GM21390 (cell line): ENCODE data around the gene CWC22.
"Not testable (repeated sequence)": the region's sequence is repeated elsewhere in the genome, so short reads cannot be mapped to it uniquely, and the experiment has no call there.

ENCODE experiments used
- ATAC-seq: cut with Tn5 transposase; IDR thresholded peaks from one replicate; pipeline ENCODE4 v1.9.1; 2021; ENCODE audit not compliant: unreplicated experiment

The CWC22 gene

GRCh38 chr2:179952658-179953057 is 54.4 kb downstream of the CWC22 start:
- peak; percentile 54 for ATAC-seq

GRCh38 chr2:179951680-179952079 is 55.4 kb downstream of the CWC22 start:
- peak; percentile 70 for ATAC-seq

GRCh38 chr2:179950391-179950790 is 56.7 kb downstream of the CWC22 start:
- ATAC-seq, result no peak

- no peak for ATAC-seq
Observed at GRCh38 chr2:179949438-179949837, 57.7 kb downstream of the CWC22 start.

- ATAC-seq, result no peak
Observed at GRCh38 chr2:179948058-179948457, 59.0 kb downstream of the CWC22 start.

- ATAC-seq, result no peak
Observed at GRCh38 chr2:179946810-179947615, 60.1 kb downstream of the CWC22 start.

- ATAC-seq, result no peak
Observed at GRCh38 chr2:179946346-179946745, 60.8 kb downstream of the CWC22 start.

- no peak for ATAC-seq
Observed at GRCh38 chr2:179939259-179939658, 67.8 kb downstream of the CWC22 start.

GRCh38 chr2:179938026-179938425 is 69.1 kb downstream of the CWC22 start:
- peak; percentile 54 for ATAC-seq

- ATAC-seq, result no peak
Observed at GRCh38 chr2:179936654-179937053, 70.4 kb downstream of the CWC22 start.

- no peak for ATAC-seq
Observed at GRCh38 chr2:179936141-179936540, 71.0 kb downstream of the CWC22 start.

GRCh38 chr2:179932786-179933185 is 74.3 kb downstream of the CWC22 start:
- no peak for ATAC-seq

GRCh38 chr2:179931502-179931901 is 75.6 kb downstream of the CWC22 start:
- no peak for ATAC-seq

- not testable (repeated sequence) for ATAC-seq
Observed at GRCh38 chr2:179929997-179930396, 77.1 kb downstream of the CWC22 start.

GRCh38 chr2:179927041-179927440 is 80.1 kb downstream of the CWC22 start:
- ATAC-seq, result no peak

- ATAC-seq, result no peak
Observed at GRCh38 chr2:179925713-179926112, 81.4 kb downstream of the CWC22 start.

GRCh38 chr2:179917272-179917671 is 89.8 kb downstream of the CWC22 start:
- no peak for ATAC-seq

- ATAC-seq, result no peak
Observed at GRCh38 chr2:179915395-179915992, 91.6 kb downstream of the CWC22 start.

- ATAC-seq, result no peak
Observed at GRCh38 chr2:179913809-179914208, 93.3 kb downstream of the CWC22 start.

GRCh38 chr2:179911569-179911968 is 95.5 kb downstream of the CWC22 start:
- ATAC-seq, result no peak

GRCh38 chr2:179910735-179911113 is 96.4 kb downstream of the CWC22 start:
- ATAC-seq, result no peak

GRCh38 chr2:179909845-179910734 is 97.0 kb downstream of the CWC22 start:
- ATAC-seq, result no peak
